Urinary bladder (tissue), 4 donors: Measurements from ENCODE around the gene TSPO. TPM values are rescaled to one million over a fixed set of nuclear protein-coding genes. Genes with fewer than 3 reads are reported as not detected.

ENCODE experiments used
- DNase-seq: peaks from one replicate; pipeline ENCODE4 v3.0.0-alpha.2; 2015; ENCODE audit errors: extremely low spot score
- H3K27ac ChIP-seq: one replicate; pipeline ENCODE4 v1.5.1; 2013; ENCODE audit warnings: low read depth, mild to moderate bottlenecking, moderate library complexity
- H3K36me3 ChIP-seq: one replicate; pipeline ENCODE4 v1.6.1; 2013; ENCODE audit warnings: mild to moderate bottlenecking, moderate library complexity; ENCODE audit not compliant: insufficient read depth
- H3K4me1 ChIP-seq: one replicate; pipeline ENCODE4 v1.6.1; 2013; ENCODE audit warnings: mild to moderate bottlenecking, moderate library complexity; ENCODE audit not compliant: insufficient read depth
- H3K4me3 ChIP-seq: one replicate; pipeline ENCODE4 v1.5.1; 2013; ENCODE audit warnings: low read depth, low read length
- whole genome bisulfite sequencing: extraction: QIAGEN DNeasy Blood & Tissue Kit; methylation state at CpG from one replicate; pipeline ENCODE4 v1.1.7; 2013; 5-methylcytosine and 5-hydroxymethylcytosine counted together
- polyA plus RNA-seq: library from polyadenylated mRNA; stranded (reverse); fragments of 200-250 nt; gene quantifications from one replicate; pipeline ENCODE4 v1.2.3, GENCODE V29; 2013
- total RNA-seq: library from RNA; depleted of rRNA; stranded (reverse); fragments of >200 nt; gene quantifications from one replicate; pipeline ENCODE4 v1.2.3, GENCODE V29; 2014
- donor health status: healthy with polysubstance abuse.
- donor health status: healthy.

TSPO gene
- total and polyA plus RNA-seq, 2 donors, result 57.6 to 211 TPM

- DNase-seq, result no peak
- no peak overlapping the region for H3K27ac ChIP-seq
- WGBS, result 73% methylated on average over 7 of the region's 7 CpGs
- no peaks in the 10 kb centered on the region for H3K36me3 ChIP-seq
- H3K4me3 ChIP-seq, result no peak overlapping the region
- peaks cover 3% of the 10 kb centered on the region for H3K4me1 ChIP-seq
Measured at GRCh38 chr22:43118953-43119458, 32.4 kb upstream of the TSPO start.

- Histone ChIP-seq H3K4me3 (no peak overlapping the region), H3K4me1 (no peaks in the 10 kb centered on the region), H3K36me3 (no peaks in the 10 kb centered on the region), H3K27ac (no peak overlapping the region)
- 48% methylated on average over 5 of the region's 5 CpGs for WGBS
- DNase-seq, result no peak
Measured at GRCh38 chr22:43126501-43127165, 24.7 kb upstream of the TSPO start.

- no peaks in the 10 kb centered on the region for H3K4me1 ChIP-seq
- H3K27ac ChIP-seq, result no peak overlapping the region
- H3K36me3 ChIP-seq, result no peaks in the 10 kb centered on the region
- 84% methylated on average over 17 of the region's 17 CpGs for WGBS
- no peak for DNase-seq
- no peak overlapping the region for H3K4me3 ChIP-seq
Measured at GRCh38 chr22:43127166-43127908, 24.0 kb upstream of the TSPO start.

GRCh38 chr22:43128116-43128515, 23.2 kb upstream of the TSPO start:
- H3K36me3 ChIP-seq, result no peaks in the 10 kb centered on the region
- H3K4me3 ChIP-seq, result no peak overlapping the region
- H3K27ac ChIP-seq, result no peak overlapping the region
- no peaks in the 10 kb centered on the region for H3K4me1 ChIP-seq
- no peak for DNase-seq
- WGBS, result 67% methylated on average over 13 of the region's 13 CpGs

- no peaks in the 10 kb centered on the region for H3K4me1 ChIP-seq
- no peaks in the 10 kb centered on the region for H3K36me3 ChIP-seq
- DNase-seq, result no peak
- H3K4me3 ChIP-seq, result no peak overlapping the region
- H3K27ac ChIP-seq, result no peak overlapping the region
- WGBS, result 58% methylated on average over 20 of the region's 20 CpGs
Measured at GRCh38 chr22:43128928-43129424, 22.4 kb upstream of the TSPO start.

- DNase-seq, result no peak
- WGBS, result 59% methylated on average over 16 of the region's 16 CpGs
Measured at GRCh38 chr22:43129426-43130425, 21.6 kb upstream of the TSPO start.

GRCh38 chr22:43131773-43132501, 19.4 kb upstream of the TSPO start:
- H3K4me3 ChIP-seq, result no peak overlapping the region
- H3K36me3 ChIP-seq, result no peaks in the 10 kb centered on the region
- no peak overlapping the region for H3K27ac ChIP-seq
- WGBS, result 89% methylated on average over 17 of the region's 17 CpGs
- H3K4me1 ChIP-seq, result no peaks in the 10 kb centered on the region
- no peak for DNase-seq

More at GRCh38 chr22:43129426-43130425, 21.6 kb upstream of the TSPO start:
- no peaks in the 10 kb centered on the region for H3K36me3 ChIP-seq
- no peak overlapping the region for H3K27ac ChIP-seq
- no peak overlapping the region for H3K4me3 ChIP-seq
- no peaks in the 10 kb centered on the region for H3K4me1 ChIP-seq

- Histone ChIP-seq H3K27ac (no peak overlapping the region), H3K4me1 (no peaks in the 10 kb centered on the region), H3K4me3 (no peak overlapping the region), H3K36me3 (no peaks in the 10 kb centered on the region)
- DNase-seq, result no peak
- 93% methylated on average over 9 of the region's 9 CpGs for WGBS
Measured at GRCh38 chr22:43133401-43133800, 18.0 kb upstream of the TSPO start.

GRCh38 chr22:43134553-43134952, 16.8 kb upstream of the TSPO start:
- no peaks in the 10 kb centered on the region for H3K4me1 ChIP-seq
- H3K27ac ChIP-seq, result no peak overlapping the region
- no peak for DNase-seq
- 97% methylated on average over 4 of the region's 4 CpGs for WGBS
- H3K36me3 ChIP-seq, result no peaks in the 10 kb centered on the region
- H3K4me3 ChIP-seq, result no peak overlapping the region

GRCh38 chr22:43135565-43135964, 15.8 kb upstream of the TSPO start:
- H3K36me3 ChIP-seq, result no peaks in the 10 kb centered on the region
- DNase-seq, result no peak
- WGBS, result 90% methylated on average over 5 of the region's 5 CpGs
- no peaks in the 10 kb centered on the region for H3K4me1 ChIP-seq
- no peak overlapping the region for H3K4me3 ChIP-seq
- no peak overlapping the region for H3K27ac ChIP-seq

GRCh38 chr22:43136255-43136654, 15.1 kb upstream of the TSPO start:
- Histone ChIP-seq H3K27ac (no peak overlapping the region), H3K4me1 (no peaks in the 10 kb centered on the region), H3K36me3 (no peaks in the 10 kb centered on the region), H3K4me3 (no peak overlapping the region)
- no peak for DNase-seq
- 44% methylated on average over 9 of the region's 9 CpGs for WGBS

GRCh38 chr22:43136801-43137200, 14.6 kb upstream of the TSPO start:
- Histone ChIP-seq H3K4me1 (no peaks in the 10 kb centered on the region), H3K36me3 (no peaks in the 10 kb centered on the region), H3K27ac (no peak overlapping the region), H3K4me3 (no peak overlapping the region)
- no peak for DNase-seq
- WGBS, result 76% methylated on average over 10 of the region's 10 CpGs
